ENCODE measurements around the gene USH1G. TPM values are rescaled to one million over a fixed set of nuclear protein-coding genes. Genes with fewer than 3 reads are reported as not detected.
"Not testable (repeated sequence)": the region's sequence is repeated elsewhere in the genome, so short reads cannot be mapped to it uniquely, and the experiment has no call there.

The USH1G gene
- total RNA-seq, 1 donor from 2014 or later = not detected

GRCh38 chr17:74935585-74936469, 12.8 kb upstream of the USH1G start, which contains the start of gene OTOP3:
TSS of gene OTOP3 (plus strand) at chr17:74935898. CDS start at chr17:74935922, 24 bp downstream.
- no peak for DNase-seq (ENCODE audit: low read depth)

DNA sequence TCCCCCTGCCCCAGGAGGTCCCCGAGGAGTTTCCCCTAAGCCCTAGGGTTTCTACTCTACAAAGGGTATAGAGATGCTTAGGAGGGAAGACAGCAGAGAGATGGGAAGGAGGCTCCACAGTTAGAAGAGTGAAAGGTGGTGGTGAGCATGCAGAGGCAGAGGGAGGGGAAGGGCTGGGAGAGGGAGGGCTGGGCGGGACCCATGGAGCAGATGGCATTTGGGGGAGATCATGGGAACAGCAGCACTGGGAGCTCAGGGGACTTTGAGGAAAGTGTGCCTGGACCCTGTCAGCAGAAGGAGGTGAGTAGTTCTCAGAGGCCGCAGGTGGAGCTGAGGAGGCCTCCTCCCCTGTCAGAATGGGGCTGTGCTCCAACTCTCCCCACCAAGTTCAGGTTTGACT, 12.0 kb upstream of the USH1G start:
- no peak for DNase-seq (ENCODE audit: low read depth)

DNA sequence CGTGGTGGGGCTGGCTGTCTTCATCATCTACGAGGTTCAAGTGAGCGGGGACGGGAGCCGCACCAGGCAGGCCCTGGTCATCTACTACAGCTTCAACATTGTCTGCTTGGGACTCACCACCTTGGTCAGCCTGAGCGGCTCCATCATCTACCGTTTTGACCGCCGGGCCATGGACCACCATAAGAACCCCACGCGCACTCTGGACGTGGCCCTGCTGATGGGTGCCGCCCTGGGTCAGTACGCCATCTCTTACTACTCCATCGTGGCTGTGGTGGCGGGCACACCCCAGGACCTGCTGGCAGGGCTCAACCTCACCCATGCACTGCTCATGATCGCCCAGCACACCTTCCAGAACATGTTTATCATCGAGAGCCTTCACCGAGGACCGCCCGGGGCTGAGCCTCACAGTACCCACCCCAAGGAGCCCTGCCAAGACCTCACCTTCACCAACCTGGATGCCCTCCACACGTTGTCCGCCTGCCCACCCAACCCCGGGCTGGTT, 7.5 kb upstream of the USH1G start:
- no peak for DNase-seq (ENCODE audit: low read depth)

DNA sequence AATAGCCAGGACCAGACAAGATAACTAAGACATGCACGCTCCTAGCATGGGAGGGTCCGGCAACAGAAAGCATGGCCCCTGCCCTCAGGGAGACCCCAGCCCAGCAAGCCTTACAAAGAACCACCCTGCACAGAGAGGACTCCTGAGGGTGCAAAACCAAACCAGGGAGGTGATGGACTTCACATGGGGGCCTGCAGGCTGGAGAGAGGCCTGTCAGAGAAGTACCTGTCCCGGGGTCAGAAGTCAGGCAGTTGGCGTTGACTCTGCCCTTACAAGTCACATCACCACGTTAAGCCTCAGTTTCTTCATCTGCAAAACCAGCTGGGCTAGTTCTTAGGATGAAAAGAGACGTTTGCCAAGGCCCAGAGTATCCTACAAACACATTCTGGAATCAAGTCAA, 5.7 kb upstream of the USH1G start:
- no peak for DNase-seq (ENCODE audit: low read depth)

DNA sequence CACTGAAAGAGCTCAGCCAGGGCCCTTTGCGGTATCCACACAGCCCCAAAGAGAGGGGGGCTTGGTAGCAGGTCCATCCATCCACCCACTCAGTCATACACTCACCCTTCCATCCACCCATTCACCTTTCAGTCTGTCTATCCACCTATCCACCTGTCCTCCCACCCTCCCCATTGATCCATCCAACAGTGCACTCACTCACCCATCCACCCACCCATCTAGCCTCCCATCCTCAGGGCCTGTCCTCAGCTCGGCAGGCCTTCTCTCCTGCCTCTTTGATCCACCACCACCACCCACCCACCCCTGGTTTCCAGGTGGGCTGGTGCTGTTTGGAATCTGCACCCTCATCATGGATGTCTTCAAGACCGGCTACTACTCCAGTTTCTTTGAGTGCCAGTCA, 2.2 kb upstream of the USH1G start:
- DNase-seq (ENCODE audit: low read depth) = no peak

DNA sequence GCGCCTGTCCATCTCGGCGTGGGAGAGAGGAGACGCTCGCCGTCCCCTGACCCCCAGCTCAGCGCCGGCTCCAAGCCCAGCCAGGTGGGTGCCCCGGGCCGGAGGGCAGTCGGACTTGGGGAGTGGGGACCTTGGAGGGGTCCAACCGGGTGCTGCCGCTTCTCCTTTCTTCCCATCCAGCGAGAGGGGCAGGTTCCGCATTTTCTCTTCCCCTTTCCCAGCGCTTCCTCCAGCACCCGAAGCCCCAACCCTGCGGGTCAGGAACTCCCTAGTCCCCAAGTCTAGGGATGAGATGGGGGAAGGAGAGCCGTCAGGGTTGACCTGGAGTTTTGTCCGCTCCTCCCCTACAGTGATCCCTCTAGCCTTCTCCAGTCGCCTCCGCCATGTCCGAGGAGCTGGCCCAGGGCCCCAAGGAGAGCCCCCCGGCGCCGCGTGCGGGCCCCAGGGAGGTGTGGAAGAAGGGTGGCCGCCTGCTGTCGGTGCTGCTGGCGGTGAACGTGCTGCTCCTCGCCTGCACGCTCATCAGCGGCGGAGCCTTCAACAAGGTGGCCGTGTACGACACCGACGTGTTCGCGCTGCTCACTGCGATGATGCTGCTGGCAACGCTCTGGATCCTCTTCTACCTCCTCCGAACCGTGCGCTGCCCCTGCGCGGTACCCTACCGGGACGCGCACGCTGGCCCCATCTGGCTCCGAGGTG, 1.3 kb upstream of the USH1G start, which contains the start of gene OTOP2:
OTOP2 (plus strand) TSS at position 24 of the 699 bp plus-strand sequence; CDS start at position 384, 360 bp downstream.
- DNase-seq (ENCODE audit: low read depth) = no peak

GRCh38 chr17:74923538-74924249, 639 bp upstream of the USH1G start:
- DNase-seq (ENCODE audit: low read depth) = peak; percentile 24

GRCh38 chr17:74922172-74922571, 883 bp downstream of the USH1G start:
- no peak for DNase-seq (ENCODE audit: low read depth)

DNA sequence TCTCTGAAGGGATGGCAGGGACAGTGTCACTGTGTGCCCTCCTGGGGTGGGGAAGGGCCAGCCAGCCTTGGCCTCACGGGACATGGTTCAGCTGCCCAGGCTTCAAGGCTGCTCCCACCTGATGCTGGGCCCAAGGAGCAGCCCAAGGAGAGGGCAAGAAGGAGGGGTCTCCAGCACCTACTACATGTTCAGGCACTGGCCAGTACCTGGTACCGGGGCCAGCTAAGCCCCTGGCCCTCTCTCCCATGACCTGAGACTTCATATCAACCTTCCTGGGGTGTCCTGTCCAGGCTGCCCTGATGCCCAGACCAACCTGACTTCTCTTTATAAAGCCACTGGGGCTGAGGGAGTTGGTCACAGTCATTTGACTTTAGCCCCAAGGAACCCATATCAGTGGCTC, 1.3 kb downstream of the USH1G start:
- no peak for DNase-seq (ENCODE audit: low read depth)

GRCh38 chr17:74921026-74921681, 1.9 kb downstream of the USH1G start:
- DNase-seq (ENCODE audit: low read depth) = no peak

GRCh38 chr17:74920642-74921025, 2.4 kb downstream of the USH1G start:
- DNase-seq (ENCODE audit: low read depth) = no peak

GRCh38 chr17:74920306-74920620, 2.8 kb downstream of the USH1G start:
- DNase-seq (ENCODE audit: low read depth) = no peak

DNA sequence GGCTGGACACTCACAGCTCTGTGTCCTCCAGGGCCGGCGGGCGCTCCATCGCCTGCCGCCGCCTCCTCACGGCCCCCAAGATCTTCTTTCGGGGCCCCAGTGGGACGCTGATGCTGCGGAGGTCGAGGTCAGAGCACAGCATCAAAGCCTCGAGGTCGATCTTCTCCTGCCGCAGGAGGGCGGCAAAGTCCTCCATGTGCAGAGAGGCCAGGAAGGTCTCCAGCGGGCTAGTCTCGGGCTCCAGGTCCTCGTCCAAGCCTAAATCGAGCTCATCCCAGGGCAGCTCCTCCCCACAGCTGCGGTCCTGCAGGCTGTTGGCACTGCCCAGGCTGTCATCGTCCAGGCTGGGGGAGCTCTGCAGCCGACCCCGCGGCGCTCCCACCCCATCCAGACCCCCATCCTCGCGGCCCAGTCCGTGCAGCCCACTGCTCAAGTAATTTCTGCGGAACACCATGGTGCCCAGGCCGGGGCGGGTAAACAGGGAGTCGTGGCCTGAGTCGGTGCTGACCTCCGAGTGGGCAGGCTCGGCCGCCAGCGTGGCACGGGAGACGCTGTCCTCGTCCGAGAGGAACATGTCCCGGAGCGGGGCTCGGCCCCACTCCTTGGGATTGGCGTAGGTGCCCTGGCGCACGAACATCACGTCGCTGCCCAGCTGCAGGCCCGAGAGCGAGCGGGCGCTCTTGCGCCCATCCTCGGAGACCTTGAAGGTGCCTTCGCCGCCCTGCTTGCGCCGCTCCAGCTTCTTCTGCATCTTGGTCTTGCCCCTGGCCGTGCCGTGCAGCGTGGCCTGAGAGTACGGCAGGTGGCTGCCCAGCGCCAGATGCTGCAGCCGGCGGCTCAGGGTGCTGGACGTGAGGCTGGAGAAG, 3.4 kb downstream of the USH1G start:
- no peak for DNase-seq (ENCODE audit: low read depth)

GRCh38 chr17:74918906-74919305, 4.1 kb downstream of the USH1G start:
- no peak for DNase-seq (ENCODE audit: low read depth)

- DNase-seq (ENCODE audit: low read depth) = no peak
These were observed 5.6 kb downstream of the USH1G start for GRCh38 chr17:74917430-74917829.

- no peak for DNase-seq (ENCODE audit: low read depth)
These were observed 6.2 kb downstream of the USH1G start for GRCh38 chr17:74916851-74917199.

GRCh38 chr17:74916136-74916850, 6.8 kb downstream of the USH1G start:
- no peak for DNase-seq (ENCODE audit: low read depth)

DNA sequence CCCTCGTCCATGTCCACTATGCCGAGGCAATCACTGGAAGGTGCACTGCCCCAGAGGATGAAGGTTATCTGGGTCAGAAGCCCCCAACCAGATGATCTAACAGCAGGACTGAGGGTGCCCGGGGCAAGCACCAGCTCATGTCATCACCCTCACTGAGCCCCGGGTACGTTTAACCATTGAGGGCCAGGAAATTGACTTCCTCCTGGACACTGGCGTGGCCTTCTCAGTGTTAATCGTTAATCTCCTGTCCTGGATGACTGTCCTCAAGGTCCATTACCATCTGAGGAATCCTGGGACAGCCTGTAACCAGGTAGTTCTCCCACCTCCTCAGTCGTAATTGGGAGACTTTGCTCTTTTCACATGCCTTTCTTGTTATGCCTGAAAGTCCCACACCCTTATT, 11.6 kb downstream of the USH1G start:
- DNase-seq (ENCODE audit: low read depth) = not testable (repeated sequence)

DNA sequence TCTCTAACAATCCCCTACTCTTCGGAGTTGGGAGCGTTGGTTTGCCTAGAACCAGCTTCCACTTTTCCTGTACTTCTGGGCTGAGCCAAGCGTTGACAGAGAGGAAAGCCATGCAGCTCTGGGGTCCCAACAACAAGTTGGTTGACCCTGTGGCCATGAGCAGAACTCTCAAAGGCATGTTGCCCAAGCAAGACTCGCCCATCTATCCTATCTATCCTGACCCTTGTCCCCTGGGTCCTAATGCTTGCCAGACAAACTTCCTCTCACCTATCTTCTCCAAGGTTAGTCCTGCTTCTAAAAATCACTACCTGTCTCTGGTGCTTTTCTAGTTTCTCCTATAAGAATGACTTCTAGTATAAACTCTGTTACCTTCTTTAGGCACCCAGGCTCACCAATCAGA, 14.0 kb downstream of the USH1G start:
- not testable (repeated sequence) for DNase-seq (ENCODE audit: low read depth)

DNA sequence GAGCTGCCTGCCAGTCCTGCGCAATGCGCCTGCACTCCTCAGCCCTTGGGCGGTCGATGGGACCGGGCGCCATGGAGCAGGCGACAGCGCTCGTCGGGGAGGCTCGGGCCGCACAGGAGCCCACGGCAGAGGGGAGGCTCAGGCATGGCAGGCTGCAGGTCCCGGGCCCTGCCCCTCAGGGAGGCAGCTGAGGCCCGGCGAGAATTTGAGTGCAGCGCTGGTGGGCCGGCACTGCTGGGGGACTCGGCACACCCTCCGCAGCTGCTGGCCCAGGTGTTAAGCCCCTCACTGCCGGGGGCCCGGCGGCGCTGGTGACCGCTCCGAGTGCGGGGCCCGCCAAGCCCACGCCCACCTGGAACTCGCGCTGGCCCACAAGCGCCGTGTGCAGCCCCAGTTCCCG, 16.0 kb downstream of the USH1G start:
- DNase-seq (ENCODE audit: low read depth) = no peak
